ENCODE results near the gene PHLDA3.

DNA sequence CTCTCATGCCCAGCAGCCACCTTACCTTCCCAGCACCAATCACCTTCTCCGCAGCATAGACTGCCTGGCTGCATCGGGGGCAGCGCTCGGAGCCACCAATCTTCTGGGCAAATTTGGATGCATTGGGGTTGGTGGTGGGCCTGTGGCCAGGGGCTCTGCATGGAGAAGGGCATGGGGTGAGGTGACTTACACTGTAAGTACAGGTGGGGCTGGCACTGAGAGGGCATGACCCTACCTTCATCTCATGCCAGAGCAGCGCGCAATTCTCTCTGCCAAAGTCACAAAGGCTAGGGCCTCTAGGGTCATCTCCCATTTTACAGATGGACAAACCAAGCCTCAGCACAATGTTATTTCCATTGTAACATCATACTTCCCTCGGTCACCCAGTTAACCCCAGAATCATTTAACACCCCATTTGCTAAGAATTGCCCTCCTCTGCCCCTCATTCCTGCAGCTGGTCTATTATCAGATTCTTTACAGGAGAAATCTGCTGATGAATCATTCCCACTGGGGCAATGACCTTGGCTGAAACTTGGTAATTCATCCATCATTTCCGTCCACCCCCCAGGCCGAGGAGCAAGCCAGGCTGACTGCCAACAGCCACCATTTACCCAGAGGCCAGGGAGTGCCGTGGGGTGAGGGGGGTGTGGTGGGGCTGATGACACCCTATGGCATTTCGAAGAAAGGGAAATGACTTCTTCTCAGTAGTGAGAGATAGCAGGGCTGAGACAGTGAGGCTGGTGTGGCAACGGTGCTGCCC is 20.0 kb upstream of the PHLDA3 start:
- TF ChIP-seq ZNF114 (tag by site-specific recombination; IDR thresholded peaks at IDR 0.05) (no peak), ZNF473 (tag by site-specific recombination; IDR thresholded peaks at IDR 0.05) (no peak), ZNF157 (tag by site-specific recombination; IDR thresholded peaks at IDR 0.05) (no peak), ZNF24 (tag by site-specific recombination; IDR thresholded peaks at IDR 0.05) (no peak)
- TF ChIP-seq, protein P1, sequence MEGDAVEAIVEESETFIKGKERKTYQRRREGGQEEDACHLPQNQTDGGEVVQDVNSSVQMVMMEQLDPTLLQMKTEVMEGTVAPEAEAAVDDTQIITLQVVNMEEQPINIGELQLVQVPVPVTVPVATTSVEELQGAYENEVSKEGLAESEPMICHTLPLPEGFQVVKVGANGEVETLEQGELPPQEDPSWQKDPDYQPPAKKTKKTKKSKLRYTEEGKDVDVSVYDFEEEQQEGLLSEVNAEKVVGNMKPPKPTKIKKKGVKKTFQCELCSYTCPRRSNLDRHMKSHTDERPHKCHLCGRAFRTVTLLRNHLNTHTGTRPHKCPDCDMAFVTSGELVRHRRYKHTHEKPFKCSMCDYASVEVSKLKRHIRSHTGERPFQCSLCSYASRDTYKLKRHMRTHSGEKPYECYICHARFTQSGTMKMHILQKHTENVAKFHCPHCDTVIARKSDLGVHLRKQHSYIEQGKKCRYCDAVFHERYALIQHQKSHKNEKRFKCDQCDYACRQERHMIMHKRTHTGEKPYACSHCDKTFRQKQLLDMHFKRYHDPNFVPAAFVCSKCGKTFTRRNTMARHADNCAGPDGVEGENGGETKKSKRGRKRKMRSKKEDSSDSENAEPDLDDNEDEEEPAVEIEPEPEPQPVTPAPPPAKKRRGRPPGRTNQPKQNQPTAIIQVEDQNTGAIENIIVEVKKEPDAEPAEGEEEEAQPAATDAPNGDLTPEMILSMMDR (tag by site-specific recombination; IDR thresholded peaks at IDR 0.05), result no peak
- TF ChIP-seq, protein P2, sequence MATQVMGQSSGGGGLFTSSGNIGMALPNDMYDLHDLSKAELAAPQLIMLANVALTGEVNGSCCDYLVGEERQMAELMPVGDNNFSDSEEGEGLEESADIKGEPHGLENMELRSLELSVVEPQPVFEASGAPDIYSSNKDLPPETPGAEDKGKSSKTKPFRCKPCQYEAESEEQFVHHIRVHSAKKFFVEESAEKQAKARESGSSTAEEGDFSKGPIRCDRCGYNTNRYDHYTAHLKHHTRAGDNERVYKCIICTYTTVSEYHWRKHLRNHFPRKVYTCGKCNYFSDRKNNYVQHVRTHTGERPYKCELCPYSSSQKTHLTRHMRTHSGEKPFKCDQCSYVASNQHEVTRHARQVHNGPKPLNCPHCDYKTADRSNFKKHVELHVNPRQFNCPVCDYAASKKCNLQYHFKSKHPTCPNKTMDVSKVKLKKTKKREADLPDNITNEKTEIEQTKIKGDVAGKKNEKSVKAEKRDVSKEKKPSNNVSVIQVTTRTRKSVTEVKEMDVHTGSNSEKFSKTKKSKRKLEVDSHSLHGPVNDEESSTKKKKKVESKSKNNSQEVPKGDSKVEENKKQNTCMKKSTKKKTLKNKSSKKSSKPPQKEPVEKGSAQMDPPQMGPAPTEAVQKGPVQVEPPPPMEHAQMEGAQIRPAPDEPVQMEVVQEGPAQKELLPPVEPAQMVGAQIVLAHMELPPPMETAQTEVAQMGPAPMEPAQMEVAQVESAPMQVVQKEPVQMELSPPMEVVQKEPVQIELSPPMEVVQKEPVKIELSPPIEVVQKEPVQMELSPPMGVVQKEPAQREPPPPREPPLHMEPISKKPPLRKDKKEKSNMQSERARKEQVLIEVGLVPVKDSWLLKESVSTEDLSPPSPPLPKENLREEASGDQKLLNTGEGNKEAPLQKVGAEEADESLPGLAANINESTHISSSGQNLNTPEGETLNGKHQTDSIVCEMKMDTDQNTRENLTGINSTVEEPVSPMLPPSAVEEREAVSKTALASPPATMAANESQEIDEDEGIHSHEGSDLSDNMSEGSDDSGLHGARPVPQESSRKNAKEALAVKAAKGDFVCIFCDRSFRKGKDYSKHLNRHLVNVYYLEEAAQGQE (tag by site-specific recombination; IDR thresholded peaks at IDR 0.05), result no peak
